SK-N-SH treated with all-trans-retinoic acid at 6 μM for 48 hours (cell line): ENCODE data around the gene ARHGAP8.
A peak's percentile ranks its signal among the peaks of the same experiment; 100 is the strongest.

Experiments used
- ATAC-seq: fragments of 200-7000 bp; cut with Tn5 transposase; 3 replicates; pipeline ENCODE4 v1.9.1; 2020; ENCODE audit warnings: mild to moderate bottlenecking, moderate library complexity
- ARNTL ChIP-seq: fragments of 450-650 bp; formaldehyde crosslinking; IDR thresholded peaks from 2 replicates; pipeline ENCODE4 v1.5.0; 2020; ENCODE audit warnings: low read depth, mild to moderate bottlenecking, moderate library complexity, borderline replicate concordance
- BACH2 ChIP-seq: fragments of 250-450 bp; sonication (Bioruptor Pico); IDR thresholded peaks from 2 replicates; pipeline ENCODE4 v1.9.0; 2021; ENCODE audit warnings: mild to moderate bottlenecking, borderline replicate concordance
- CSDC2 ChIP-seq: fragments of 250-450 bp; sonication (Bioruptor Pico); IDR thresholded peaks from 2 replicates; pipeline ENCODE4 v1.5.0; 2020; ENCODE audit warnings: mild to moderate bottlenecking, moderate library complexity
- ESRRG ChIP-seq: fragments of 250-450 bp; sonication (Bioruptor Pico); IDR thresholded peaks from 2 replicates; pipeline ENCODE4 v1.6.1; 2021; ENCODE audit warnings: mild to moderate bottlenecking
- GLIS3 ChIP-seq: fragments of 250-450 bp; sonication (Bioruptor Pico); IDR thresholded peaks from 2 replicates; pipeline ENCODE4 v1.5.0; 2020; ENCODE audit warnings: mild to moderate bottlenecking, moderate library complexity
- ISL1 ChIP-seq: fragments of 250-450 bp; sonication (Bioruptor Pico); IDR thresholded peaks from 2 replicates; pipeline ENCODE4 v2.1.2; 2022; ENCODE audit warnings: mild to moderate bottlenecking, moderate library complexity
- OSR1 ChIP-seq: fragments of 250-450 bp; sonication (Bioruptor Pico); IDR thresholded peaks from 2 replicates; pipeline ENCODE4 v1.8.0; 2022; ENCODE audit warnings: moderate library complexity, mild to moderate bottlenecking, inconsistent platforms
- SNAI2 ChIP-seq: fragments of 250-450 bp; sonication (Bioruptor Pico); IDR thresholded peaks from 2 replicates; pipeline ENCODE4 v1.5.0; 2020; ENCODE audit warnings: mild to moderate bottlenecking, moderate library complexity
- TCF4 ChIP-seq: fragments of 250-450 bp; sonication (Bioruptor Pico); IDR thresholded peaks from 2 replicates; pipeline ENCODE4 v1.8.0; 2021; ENCODE audit warnings: mild to moderate bottlenecking, moderate library complexity, borderline replicate concordance
- TOX ChIP-seq: fragments of 250-450 bp; sonication (Bioruptor Pico); IDR thresholded peaks from 2 replicates; pipeline ENCODE4 v1.8.0; 2021; ENCODE audit warnings: mild to moderate bottlenecking, moderate library complexity, borderline replicate concordance
- ZC3H10 ChIP-seq: fragments of 250-450 bp; sonication (Bioruptor Pico); IDR thresholded peaks from 2 replicates; pipeline ENCODE4 v1.5.1; 2021; ENCODE audit warnings: mild to moderate bottlenecking, moderate library complexity
- ZFP3 ChIP-seq: fragments of 250-450 bp; sonication (Bioruptor Pico); IDR thresholded peaks from 2 replicates; pipeline ENCODE4 v1.5.0; 2020; ENCODE audit warnings: mild to moderate bottlenecking, moderate library complexity
- ZFP30 ChIP-seq: fragments of 450-650 bp; formaldehyde crosslinking; IDR thresholded peaks from 2 replicates; pipeline ENCODE4 v1.5.0; 2022; ENCODE audit warnings: mild to moderate bottlenecking, moderate library complexity
- ZNF565 ChIP-seq: fragments of 450-650 bp; formaldehyde crosslinking; conservative IDR thresholded peaks from 2 replicates; pipeline ENCODE4 v1.5.0; 2020; ENCODE audit warnings: low read depth, mild to moderate bottlenecking, moderate library complexity
- ZNF70 ChIP-seq: fragments of 450-650 bp; formaldehyde crosslinking; IDR thresholded peaks from 2 replicates; pipeline ENCODE4 v1.5.0; 2020; ENCODE audit warnings: mild to moderate bottlenecking, moderate library complexity
- ZNF8 ChIP-seq: fragments of 450-650 bp; formaldehyde crosslinking; IDR thresholded peaks from 2 replicates; pipeline ENCODE4 v1.5.0; 2020; ENCODE audit warnings: mild to moderate bottlenecking, moderate library complexity
- TF ChIP-seq, protein P1 (sequence below): fragments of 250-450 bp; sonication (Bioruptor Pico); IDR thresholded peaks from 2 replicates; pipeline ENCODE4 v1.8.0; 2021; ENCODE audit warnings: low read depth, mild to moderate bottlenecking, moderate library complexity, borderline replicate concordance
- TF ChIP-seq, protein P2 (sequence below): fragments of 250-450 bp; sonication (Bioruptor Pico); IDR thresholded peaks from 2 replicates; pipeline ENCODE4 v1.8.0; 2020; ENCODE audit warnings: mild to moderate bottlenecking, moderate library complexity, borderline replicate concordance
- TF ChIP-seq, protein P3 (sequence below): fragments of 250-450 bp; sonication (Bioruptor Pico); IDR thresholded peaks from 2 replicates; pipeline ENCODE4 v1.5.1; 2021; ENCODE audit warnings: mild to moderate bottlenecking, moderate library complexity
- TF ChIP-seq, protein P4 (sequence below): fragments of 250-450 bp; sonication (Bioruptor Pico); IDR thresholded peaks from 2 replicates; pipeline ENCODE4 v1.5.0; 2020; ENCODE audit warnings: mild to moderate bottlenecking, moderate library complexity
- TF ChIP-seq, protein P5 (sequence below): fragments of 250-450 bp; sonication (Bioruptor Pico); IDR thresholded peaks from 2 replicates; pipeline ENCODE4 v1.5.1; 2020; ENCODE audit warnings: low read depth, mild to moderate bottlenecking, moderate library complexity

The ARHGAP8 gene

DNA sequence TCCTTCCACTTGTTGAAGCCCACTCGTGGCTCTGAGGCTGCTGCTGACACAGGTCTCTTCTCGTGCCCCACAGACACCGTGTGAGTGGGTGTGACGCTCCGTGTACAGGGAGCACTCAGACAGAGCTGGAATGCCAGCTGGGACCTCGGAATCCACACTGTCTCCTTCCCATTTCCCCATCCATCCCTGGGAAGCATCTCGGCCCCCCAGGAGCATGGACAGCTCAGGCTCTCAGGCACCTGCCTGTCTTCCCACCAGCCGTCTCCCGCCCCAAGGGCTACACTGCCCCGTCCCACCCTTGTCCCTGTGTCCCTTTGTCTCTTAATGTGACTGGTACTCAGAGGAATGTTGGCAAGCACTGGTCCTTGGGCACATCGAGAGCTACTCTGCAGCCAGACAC lies 63.8 kb downstream of the ARHGAP8 start (continued):
- TF ChIP-seq TCF4 (CRISPR knock-in tag) (no peak), ISL1 (CRISPR knock-in tag) (no peak)
- TF ChIP-seq, all 23 proteins: peak for 0

DNA sequence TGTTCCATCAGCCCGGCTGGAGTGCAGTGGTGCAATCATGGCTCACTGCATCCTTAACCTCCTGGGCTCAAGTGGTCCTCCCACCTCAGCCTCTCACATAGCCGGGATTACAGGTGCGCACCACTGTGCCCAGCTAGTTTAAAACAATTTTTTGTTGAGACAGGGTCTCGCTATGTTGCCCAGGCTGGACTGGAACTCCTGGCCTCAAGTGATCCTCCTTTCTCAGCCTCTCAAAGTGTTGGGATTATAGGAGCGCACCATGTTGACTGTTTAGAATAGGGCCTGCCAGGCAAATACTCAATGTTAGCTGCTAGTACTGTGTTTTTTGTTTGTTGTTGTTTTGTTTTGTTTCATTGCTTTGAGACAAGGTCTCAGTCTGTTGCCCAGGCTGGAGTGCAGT lies 66.4 kb downstream of the ARHGAP8 start:
- ATAC-seq: no peak
- TF ChIP-seq ZNF565 (no peak), GLIS3 (CRISPR knock-in tag) (no peak), BACH2 (CRISPR knock-in tag) (no peak)

DNA sequence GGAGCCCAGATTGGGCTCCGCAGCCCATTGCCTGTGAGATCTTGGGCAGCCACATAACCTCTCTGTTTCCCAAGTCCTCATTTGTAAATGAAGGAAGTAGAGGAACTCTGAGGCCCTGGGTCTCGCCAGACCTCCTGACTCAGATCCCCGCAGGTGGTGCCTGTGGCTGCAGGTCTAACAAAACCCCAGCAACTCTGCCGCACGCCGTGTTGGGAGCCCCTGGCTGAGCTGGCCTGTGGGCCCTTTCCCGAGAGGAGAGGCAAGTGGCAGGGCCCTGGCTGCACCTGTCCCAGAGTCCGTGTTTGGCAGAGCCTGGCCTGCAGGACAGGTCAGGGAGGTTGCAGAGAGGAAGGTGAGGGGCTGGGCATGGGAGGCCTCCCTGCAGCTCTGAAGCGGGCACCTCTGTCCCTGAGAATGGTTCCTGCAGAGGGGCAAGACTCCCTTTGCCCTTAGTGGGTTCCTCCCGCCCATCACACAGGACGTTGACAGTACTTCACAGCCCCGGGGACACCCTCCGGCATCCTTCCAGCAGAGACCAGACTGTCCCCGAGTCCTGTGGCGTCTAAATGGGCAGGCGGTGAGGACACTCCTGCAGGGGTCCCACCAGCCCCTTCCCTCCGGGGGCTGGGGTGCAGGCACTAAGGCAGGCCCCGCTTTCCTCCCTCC lies 67.7 kb downstream of the ARHGAP8 start:
- TF ChIP-seq BACH2 (CRISPR knock-in tag) (no peak), ZC3H10 (no peak), ZNF70 (CRISPR knock-in tag) (no peak), TOX (CRISPR knock-in tag) (no peak), ISL1 (CRISPR knock-in tag) (no peak), ZNF565 (no peak), ZFP3 (CRISPR knock-in tag) (no peak), ZNF8 (no peak), ESRRG (no peak), SNAI2 (CRISPR knock-in tag) (no peak), ZFP30 (no peak), ARNTL (CRISPR knock-in tag) (no peak), OSR1 (CRISPR knock-in tag) (no peak), GLIS3 (CRISPR knock-in tag) (no peak), CSDC2 (CRISPR knock-in tag) (no peak)
- TF ChIP-seq, protein P1, sequence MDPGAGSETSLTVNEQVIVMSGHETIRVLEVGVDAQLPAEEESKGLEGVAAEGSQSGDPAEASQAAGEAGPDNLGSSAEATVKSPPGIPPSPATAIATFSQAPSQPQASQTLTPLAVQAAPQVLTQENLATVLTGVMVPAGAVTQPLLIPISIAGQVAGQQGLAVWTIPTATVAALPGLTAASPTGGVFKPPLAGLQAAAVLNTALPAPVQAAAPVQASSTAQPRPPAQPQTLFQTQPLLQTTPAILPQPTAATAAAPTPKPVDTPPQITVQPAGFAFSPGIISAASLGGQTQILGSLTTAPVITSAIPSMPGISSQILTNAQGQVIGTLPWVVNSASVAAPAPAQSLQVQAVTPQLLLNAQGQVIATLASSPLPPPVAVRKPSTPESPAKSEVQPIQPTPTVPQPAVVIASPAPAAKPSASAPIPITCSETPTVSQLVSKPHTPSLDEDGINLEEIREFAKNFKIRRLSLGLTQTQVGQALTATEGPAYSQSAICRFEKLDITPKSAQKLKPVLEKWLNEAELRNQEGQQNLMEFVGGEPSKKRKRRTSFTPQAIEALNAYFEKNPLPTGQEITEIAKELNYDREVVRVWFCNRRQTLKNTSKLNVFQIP (CRISPR knock-in tag): no peak
- TF ChIP-seq, protein P2, sequence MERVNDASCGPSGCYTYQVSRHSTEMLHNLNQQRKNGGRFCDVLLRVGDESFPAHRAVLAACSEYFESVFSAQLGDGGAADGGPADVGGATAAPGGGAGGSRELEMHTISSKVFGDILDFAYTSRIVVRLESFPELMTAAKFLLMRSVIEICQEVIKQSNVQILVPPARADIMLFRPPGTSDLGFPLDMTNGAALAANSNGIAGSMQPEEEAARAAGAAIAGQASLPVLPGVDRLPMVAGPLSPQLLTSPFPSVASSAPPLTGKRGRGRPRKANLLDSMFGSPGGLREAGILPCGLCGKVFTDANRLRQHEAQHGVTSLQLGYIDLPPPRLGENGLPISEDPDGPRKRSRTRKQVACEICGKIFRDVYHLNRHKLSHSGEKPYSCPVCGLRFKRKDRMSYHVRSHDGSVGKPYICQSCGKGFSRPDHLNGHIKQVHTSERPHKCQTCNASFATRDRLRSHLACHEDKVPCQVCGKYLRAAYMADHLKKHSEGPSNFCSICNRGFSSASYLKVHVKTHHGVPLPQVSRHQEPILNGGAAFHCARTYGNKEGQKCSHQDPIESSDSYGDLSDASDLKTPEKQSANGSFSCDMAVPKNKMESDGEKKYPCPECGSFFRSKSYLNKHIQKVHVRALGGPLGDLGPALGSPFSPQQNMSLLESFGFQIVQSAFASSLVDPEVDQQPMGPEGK (CRISPR knock-in tag): no peak
- TF ChIP-seq, protein P3, sequence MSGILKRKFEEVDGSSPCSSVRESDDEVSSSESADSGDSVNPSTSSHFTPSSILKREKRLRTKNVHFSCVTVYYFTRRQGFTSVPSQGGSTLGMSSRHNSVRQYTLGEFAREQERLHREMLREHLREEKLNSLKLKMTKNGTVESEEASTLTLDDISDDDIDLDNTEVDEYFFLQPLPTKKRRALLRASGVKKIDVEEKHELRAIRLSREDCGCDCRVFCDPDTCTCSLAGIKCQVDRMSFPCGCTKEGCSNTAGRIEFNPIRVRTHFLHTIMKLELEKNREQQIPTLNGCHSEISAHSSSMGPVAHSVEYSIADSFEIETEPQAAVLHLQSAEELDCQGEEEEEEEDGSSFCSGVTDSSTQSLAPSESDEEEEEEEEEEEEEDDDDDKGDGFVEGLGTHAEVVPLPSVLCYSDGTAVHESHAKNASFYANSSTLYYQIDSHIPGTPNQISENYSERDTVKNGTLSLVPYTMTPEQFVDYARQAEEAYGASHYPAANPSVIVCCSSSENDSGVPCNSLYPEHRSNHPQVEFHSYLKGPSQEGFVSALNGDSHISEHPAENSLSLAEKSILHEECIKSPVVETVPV: no peak
- TF ChIP-seq, protein P4, sequence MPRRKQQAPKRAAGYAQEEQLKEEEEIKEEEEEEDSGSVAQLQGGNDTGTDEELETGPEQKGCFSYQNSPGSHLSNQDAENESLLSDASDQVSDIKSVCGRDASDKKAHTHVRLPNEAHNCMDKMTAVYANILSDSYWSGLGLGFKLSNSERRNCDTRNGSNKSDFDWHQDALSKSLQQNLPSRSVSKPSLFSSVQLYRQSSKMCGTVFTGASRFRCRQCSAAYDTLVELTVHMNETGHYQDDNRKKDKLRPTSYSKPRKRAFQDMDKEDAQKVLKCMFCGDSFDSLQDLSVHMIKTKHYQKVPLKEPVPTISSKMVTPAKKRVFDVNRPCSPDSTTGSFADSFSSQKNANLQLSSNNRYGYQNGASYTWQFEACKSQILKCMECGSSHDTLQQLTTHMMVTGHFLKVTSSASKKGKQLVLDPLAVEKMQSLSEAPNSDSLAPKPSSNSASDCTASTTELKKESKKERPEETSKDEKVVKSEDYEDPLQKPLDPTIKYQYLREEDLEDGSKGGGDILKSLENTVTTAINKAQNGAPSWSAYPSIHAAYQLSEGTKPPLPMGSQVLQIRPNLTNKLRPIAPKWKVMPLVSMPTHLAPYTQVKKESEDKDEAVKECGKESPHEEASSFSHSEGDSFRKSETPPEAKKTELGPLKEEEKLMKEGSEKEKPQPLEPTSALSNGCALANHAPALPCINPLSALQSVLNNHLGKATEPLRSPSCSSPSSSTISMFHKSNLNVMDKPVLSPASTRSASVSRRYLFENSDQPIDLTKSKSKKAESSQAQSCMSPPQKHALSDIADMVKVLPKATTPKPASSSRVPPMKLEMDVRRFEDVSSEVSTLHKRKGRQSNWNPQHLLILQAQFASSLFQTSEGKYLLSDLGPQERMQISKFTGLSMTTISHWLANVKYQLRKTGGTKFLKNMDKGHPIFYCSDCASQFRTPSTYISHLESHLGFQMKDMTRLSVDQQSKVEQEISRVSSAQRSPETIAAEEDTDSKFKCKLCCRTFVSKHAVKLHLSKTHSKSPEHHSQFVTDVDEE (CRISPR knock-in tag): no peak
- TF ChIP-seq, protein P5, sequence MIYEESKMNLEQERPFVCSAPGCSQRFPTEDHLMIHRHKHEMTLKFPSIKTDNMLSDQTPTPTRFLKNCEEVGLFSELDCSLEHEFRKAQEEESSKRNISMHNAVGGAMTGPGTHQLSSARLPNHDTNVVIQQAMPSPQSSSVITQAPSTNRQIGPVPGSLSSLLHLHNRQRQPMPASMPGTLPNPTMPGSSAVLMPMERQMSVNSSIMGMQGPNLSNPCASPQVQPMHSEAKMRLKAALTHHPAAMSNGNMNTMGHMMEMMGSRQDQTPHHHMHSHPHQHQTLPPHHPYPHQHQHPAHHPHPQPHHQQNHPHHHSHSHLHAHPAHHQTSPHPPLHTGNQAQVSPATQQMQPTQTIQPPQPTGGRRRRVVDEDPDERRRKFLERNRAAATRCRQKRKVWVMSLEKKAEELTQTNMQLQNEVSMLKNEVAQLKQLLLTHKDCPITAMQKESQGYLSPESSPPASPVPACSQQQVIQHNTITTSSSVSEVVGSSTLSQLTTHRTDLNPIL (CRISPR knock-in tag): no peak
- peak; percentile 19; the same call in 2 of the 3 replicates for ATAC-seq
